K562 (cell line): ENCODE measurements around the gene SLC2A9. TPM values are rescaled to one million over a fixed set of nuclear protein-coding genes. Genes with fewer than 3 reads are reported as not detected.

Source experiments
- BMI1 ChIP-seq: fragments of 150-350 bp; IDR thresholded peaks from 2 replicates; pipeline ENCODE4 v1.6.1; 2014; ENCODE audit warnings: low read length
- CBX2 ChIP-seq: fragments of 200-600 bp; sonication (generic); IDR thresholded peaks from one replicate; pipeline ENCODE4 v1.6.1; 2012; ENCODE audit warnings: mild to moderate bottlenecking, low read length, inconsistent platforms; ENCODE audit not compliant: insufficient read depth, poor library complexity, severe bottlenecking
- CCNT2 ChIP-seq: IDR thresholded peaks from 2 replicates; pipeline ENCODE4 v1.6.1; 2011; ENCODE audit warnings: borderline replicate concordance, low read depth, mild to moderate bottlenecking, moderate library complexity, mixed read lengths, low read length; ENCODE audit not compliant: insufficient read length; ENCODE audit errors: extremely low read depth
- KHSRP ChIP-seq: fragments of 450-650 bp; IDR thresholded peaks from 2 replicates; pipeline ENCODE4 v1.6.1; 2017
- MBD1 ChIP-seq: fragments of 250-450 bp; sonication (Bioruptor Pico); IDR thresholded peaks from 2 replicates; pipeline ENCODE4 v1.8.0; 2022; ENCODE audit warnings: inconsistent platforms
- PTRF ChIP-seq: fragments of 450-650 bp; IDR thresholded peaks from 2 replicates; pipeline ENCODE4 v1.6.1; 2016; ENCODE audit warnings: mild to moderate bottlenecking, missing genetic modification characterization, missing compliant biosample characterization
- RBBP5 ChIP-seq: fragments of 200-600 bp; sonication (generic); IDR thresholded peaks from 2 replicates; pipeline ENCODE4 v1.6.1; 2012; ENCODE audit warnings: borderline replicate concordance, mild to moderate bottlenecking, low read length, control low read depth, inconsistent platforms; ENCODE audit not compliant: insufficient read depth, poor library complexity, severe bottlenecking
- TAF1 ChIP-seq: IDR thresholded peaks from 2 replicates; pipeline ENCODE4 v1.6.1; 2011; ENCODE audit warnings: mild to moderate bottlenecking, low read length, moderate library complexity; ENCODE audit not compliant: insufficient read depth, control insufficient read depth, severe bottlenecking; ENCODE audit errors: extremely low read depth
- TAF9B ChIP-seq: fragments of 450-650 bp; IDR thresholded peaks from 2 replicates; pipeline ENCODE4 v1.6.1; 2018; ENCODE audit warnings: mild to moderate bottlenecking; ENCODE audit not compliant: partially characterized antibody
- TBL1XR1 ChIP-seq, 2 experiments: IDR thresholded peaks; 2 replicates each; pipeline ENCODE4 v1.6.1; 2012; ENCODE audit warnings: improper control_type of control experiment in 2 of 2, low read length in 2 of 2, mild to moderate bottlenecking in 1 of 2
- ZBTB9 ChIP-seq: fragments of 450-650 bp; formaldehyde crosslinking; IDR thresholded peaks from 2 replicates; pipeline ENCODE4 v1.4.0; 2020; ENCODE audit warnings: mild to moderate bottlenecking, moderate library complexity
- ZSCAN32 ChIP-seq: fragments of 450-650 bp; formaldehyde crosslinking; IDR thresholded peaks from 2 replicates; pipeline ENCODE4 v1.4.0; 2020; ENCODE audit warnings: mild to moderate bottlenecking, moderate library complexity
- polyA plus RNA-seq, 8 experiments: library from polyadenylated mRNA; depleted of rRNA in 4 of 8; stranded (reverse) in 5 of 8; unstranded in 3 of 8; fragments of >200 nt; fragmentation: Nextera tagmentation in 2 of 8; fragmentation: Illumina TruSeq in 1 of 8; extraction: Ambion mirVana in 2 of 8; extraction: Trizol in 1 of 8; gene quantifications; 2 replicates each; pipeline versions ENCODE4 v1.2.1 to v1.2.3, GENCODE V29; 2011 to 2014; ENCODE audit warnings: inconsistent platforms in 1 of 8, missing spikeins in 1 of 8
- total RNA-seq, 7 experiments: library from RNA; depleted of rRNA in 6 of 7; stranded (reverse); fragments of >200 nt in 6 of 7; fragmentation: Illumina TruSeq in 2 of 7; extraction: Trizol in 2 of 7; gene quantifications; 2 replicates each; pipeline versions ENCODE4 v1.2.1 to v1.2.3, GENCODE V29; 2011 to 2021; ENCODE audit warnings: low replicate concordance in 1 of 7

Gene SLC2A9
- total and polyA plus RNA-seq, 9 of the 15 experiments (the other 6 are each of a cell fraction or from before 2014, with no cell fraction given) = 0.15 to 1.9 (median 0.76) TPM

- TF ChIP-seq MBD1 (CRISPR knock-in tag) = no peak
- TF ChIP-seq TAF9B = no peak
- TF ChIP-seq ZBTB9 (CRISPR knock-in tag) = no peak
- no peak for TF ChIP-seq TAF1
- TF ChIP-seq KHSRP = no peak
- no peak for TF ChIP-seq CBX2
- TF ChIP-seq PTRF (tag) = no peak
- no peak for TF ChIP-seq ZSCAN32 (CRISPR knock-in tag)
- no peak for TF ChIP-seq BMI1
- no peak for TF ChIP-seq CCNT2
- TF ChIP-seq RBBP5 = no peak
- TF ChIP-seq TBL1XR1 (IDR thresholded peaks at IDR 0.05; ENCODE audit: low read length in 2 of 2) = no peak
Observed at GRCh38 chr4:9937078-9937477, 84.2 kb downstream of the SLC2A9 start (continued).
